Measurements from ENCODE around the gene ROR1. TPM values are rescaled to one million over a fixed set of nuclear protein-coding genes. Genes with fewer than 3 reads are reported as not detected.

Gene ROR1
- total RNA-seq, 2 experiments from 2014 or later, result not detected

DNA sequence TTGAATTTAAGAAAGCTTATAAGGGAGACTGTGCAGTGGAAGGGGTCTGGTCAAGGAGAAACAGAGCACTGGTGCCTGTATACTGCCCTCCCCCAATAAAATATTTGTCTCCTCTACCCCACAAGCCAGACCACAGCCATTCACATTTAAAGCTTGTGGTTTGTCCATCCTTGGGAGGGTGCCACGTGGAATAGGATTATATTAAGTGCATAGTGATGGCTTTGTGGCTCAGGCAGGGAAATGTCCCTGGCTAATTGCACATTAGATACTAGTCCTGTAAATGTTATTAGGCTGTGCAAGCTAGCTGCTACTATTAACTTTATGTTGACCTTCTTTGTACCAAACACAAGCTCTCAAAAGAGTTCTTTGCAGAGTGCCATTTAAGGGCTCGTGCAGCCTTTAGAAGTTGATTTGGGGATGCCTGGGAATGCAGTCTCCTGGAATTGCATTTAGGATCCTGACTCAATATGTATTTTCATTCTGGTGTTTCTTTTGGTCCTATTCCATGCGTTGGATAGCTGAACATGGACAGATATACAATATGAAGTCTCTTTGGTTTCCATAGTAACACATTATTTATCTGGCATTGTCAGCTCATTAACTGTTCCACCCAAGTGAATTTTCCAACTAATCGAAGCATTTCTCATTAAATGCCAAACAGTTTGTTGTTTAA, 210.6 kb downstream of the ROR1 start:
- Mint-ChIP-seq H3K36me3 (ENCODE audit: low read depth) (no peaks in the 10 kb centered on the region), H3K27me3 (peaks cover 2% of the 10 kb centered on the region), H3K4me1 (ENCODE audit: low read depth) (no peaks in the 10 kb centered on the region), H3K9me3 (peaks cover under 1% of the 10 kb centered on the region), H3K4me3 (no peak overlapping the region), H3K27ac (no peak overlapping the region)
- no peak for DNase-seq
- POLR2A ChIA-PET, result interaction anchor here (0.6 to 1.4 kb wide), 2 partner anchors 23 to 31 kb away, joined by 3 read pairs; no protein-coding TSS in a partner anchor
- TF ChIP-seq, protein P1, sequence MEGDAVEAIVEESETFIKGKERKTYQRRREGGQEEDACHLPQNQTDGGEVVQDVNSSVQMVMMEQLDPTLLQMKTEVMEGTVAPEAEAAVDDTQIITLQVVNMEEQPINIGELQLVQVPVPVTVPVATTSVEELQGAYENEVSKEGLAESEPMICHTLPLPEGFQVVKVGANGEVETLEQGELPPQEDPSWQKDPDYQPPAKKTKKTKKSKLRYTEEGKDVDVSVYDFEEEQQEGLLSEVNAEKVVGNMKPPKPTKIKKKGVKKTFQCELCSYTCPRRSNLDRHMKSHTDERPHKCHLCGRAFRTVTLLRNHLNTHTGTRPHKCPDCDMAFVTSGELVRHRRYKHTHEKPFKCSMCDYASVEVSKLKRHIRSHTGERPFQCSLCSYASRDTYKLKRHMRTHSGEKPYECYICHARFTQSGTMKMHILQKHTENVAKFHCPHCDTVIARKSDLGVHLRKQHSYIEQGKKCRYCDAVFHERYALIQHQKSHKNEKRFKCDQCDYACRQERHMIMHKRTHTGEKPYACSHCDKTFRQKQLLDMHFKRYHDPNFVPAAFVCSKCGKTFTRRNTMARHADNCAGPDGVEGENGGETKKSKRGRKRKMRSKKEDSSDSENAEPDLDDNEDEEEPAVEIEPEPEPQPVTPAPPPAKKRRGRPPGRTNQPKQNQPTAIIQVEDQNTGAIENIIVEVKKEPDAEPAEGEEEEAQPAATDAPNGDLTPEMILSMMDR (IDR thresholded peaks at IDR 0.05), result no peak
- CTCF ChIA-PET, result no interaction called here
- intact Hi-C loops (cut with micrococcal nuclease), result no loop called here
- ATAC-seq, result no peak

- CTCF ChIA-PET, result no interaction called here
- intact Hi-C loops (cut with micrococcal nuclease), result no loop called here
Observed at GRCh38 chr1:63984930-63985290, 211.1 kb downstream of the ROR1 start.

GRCh38 chr1:63987014-63987627, 213.3 kb downstream of the ROR1 start:
- H3K9me3 Mint-ChIP-seq, result peaks cover 1% of the 10 kb centered on the region
- no peak overlapping the region for H3K4me3 Mint-ChIP-seq
- TF ChIP-seq, protein P1 (IDR thresholded peaks at IDR 0.05), result no peak
- H3K36me3 Mint-ChIP-seq (ENCODE audit: low read depth), result no peaks in the 10 kb centered on the region
- no peaks in the 10 kb centered on the region for H3K4me1 Mint-ChIP-seq (ENCODE audit: low read depth)
- H3K27me3 Mint-ChIP-seq, result peaks cover 2% of the 10 kb centered on the region
- intact Hi-C loops (cut with micrococcal nuclease), result no loop called here
- no peak for DNase-seq
- no peak for ATAC-seq
- no peak overlapping the region for H3K27ac Mint-ChIP-seq
- POLR2A ChIA-PET, result no interaction called here
- CTCF ChIA-PET, result interaction anchor here (0.6 kb wide), 1 partner anchor 73 kb away, joined by 3 read pairs; no protein-coding TSS in a partner anchor

More at GRCh38 chr1:63984930-63985290, 211.1 kb downstream of the ROR1 start:
- Mint-ChIP-seq H3K36me3 (ENCODE audit: low read depth) (no peaks in the 10 kb centered on the region), H3K9me3 (peaks cover 1% of the 10 kb centered on the region), H3K4me1 (ENCODE audit: low read depth) (no peaks in the 10 kb centered on the region), H3K4me3 (no peak overlapping the region), H3K27ac (no peak overlapping the region), H3K27me3 (peaks cover 2% of the 10 kb centered on the region)
- POLR2A ChIA-PET, result interaction anchor here (0.6 to 1.4 kb wide), 3 partner anchors 22 to 44 kb away, joined by 3 read pairs; no protein-coding TSS in a partner anchor
- ATAC-seq (no peak), DNase-seq (no peak)
- TF ChIP-seq, protein P1 (IDR thresholded peaks at IDR 0.05), result no peak

DNA sequence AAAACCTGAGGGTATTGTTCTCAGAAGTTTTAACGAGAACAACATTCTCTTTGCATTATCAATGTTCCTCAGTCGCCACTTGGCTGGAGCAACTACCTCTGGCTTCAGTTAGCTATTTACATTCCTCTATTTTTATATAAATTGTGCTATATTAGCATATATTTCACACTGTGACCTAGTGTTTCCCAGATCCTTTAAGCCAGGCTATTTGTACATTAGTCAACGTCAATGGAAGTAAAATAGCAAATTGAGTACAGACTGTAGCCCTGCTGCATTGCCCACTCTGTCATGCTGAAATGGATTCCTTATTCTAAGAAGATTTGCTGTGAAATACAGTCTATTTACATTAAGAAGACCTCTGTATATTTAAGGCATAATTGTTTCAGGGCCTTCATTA, 213.8 kb downstream of the ROR1 start:
- H3K27me3 Mint-ChIP-seq, result peaks cover 2% of the 10 kb centered on the region
- H3K4me3 Mint-ChIP-seq, result no peak overlapping the region
- ChIA-PET CTCF (interaction anchor here (0.6 to 0.7 kb wide), 2 partner anchors 18 to 73 kb away, joined by 3 read pairs; no protein-coding TSS in a partner anchor), POLR2A (no interaction called here)
- no peaks in the 10 kb centered on the region for H3K36me3 Mint-ChIP-seq (ENCODE audit: low read depth)
- peaks cover 1% of the 10 kb centered on the region for H3K9me3 Mint-ChIP-seq
- no peak for ATAC-seq
- H3K4me1 Mint-ChIP-seq (ENCODE audit: low read depth), result no peaks in the 10 kb centered on the region
- H3K27ac Mint-ChIP-seq, result no peak overlapping the region
- no peak for DNase-seq
- TF ChIP-seq, protein P1 (IDR thresholded peaks at IDR 0.05), result no peak
- intact Hi-C loops (cut with micrococcal nuclease), result no loop called here

DNA sequence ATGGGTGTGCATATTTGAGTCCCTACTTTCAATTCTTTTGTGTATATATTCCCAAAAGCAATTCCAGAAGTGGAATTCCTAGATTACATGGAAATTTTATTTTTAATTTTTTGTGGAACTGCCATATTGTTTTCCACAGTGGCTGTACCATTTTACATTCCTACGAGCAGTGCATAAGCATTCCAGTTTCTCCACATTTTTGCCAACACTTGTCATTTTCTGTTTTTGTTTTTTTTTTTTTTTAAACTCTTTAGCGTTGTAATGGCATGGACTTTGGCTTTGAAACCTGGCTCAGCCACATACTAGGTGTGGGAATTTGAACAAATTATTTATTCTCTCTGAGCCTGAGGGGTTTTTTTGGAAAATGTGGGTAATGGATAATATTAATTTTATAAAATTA, 215.1 kb downstream of the ROR1 start:
- Mint-ChIP-seq H3K4me3 (no peak overlapping the region), H3K9me3 (peaks cover 1% of the 10 kb centered on the region), H3K27ac (no peak overlapping the region), H3K4me1 (ENCODE audit: low read depth) (no peaks in the 10 kb centered on the region), H3K36me3 (ENCODE audit: low read depth) (no peaks in the 10 kb centered on the region), H3K27me3 (peaks cover 2% of the 10 kb centered on the region)
- intact Hi-C loops (cut with micrococcal nuclease), result no loop called here
- ChIA-PET POLR2A (no interaction called here), CTCF (no interaction called here)
- TF ChIP-seq, protein P1 (IDR thresholded peaks at IDR 0.05), result no peak
- ATAC-seq (no peak), DNase-seq (no peak)

Data from activated CD8-positive, alpha-beta T cell treated with anti-CD3 and anti-CD28 coated beads for 36 hours (primary cell).